ENCODE data around the gene SYPL1.

- TF ChIP-seq CTCF (IDR thresholded peaks at IDR 0.05 in 2 of 3, conservative IDR thresholded peaks at IDR 0.05 in 1 of 3; ENCODE audit: borderline replicate concordance in 1 of 3, insufficient read depth in 1 of 3, low read depth in 2 of 3, low read length in 2 of 3) (no peak), SRF (IDR thresholded peaks at IDR 0.05; ENCODE audit: low read depth) (no peak), EZH2 (IDR thresholded peaks at IDR 0.05) (no peak), POLR2AphosphoS5 (IDR thresholded peaks at IDR 0.05; ENCODE audit: low read depth, low read length) (no peak)
These were observed 13.2 kb downstream of the SYPL1 start for GRCh38 chr7:106098889-106099288.

Data from HCT116 (cell line).